ENCODE measurements around the gene PRDM16.

DNA sequence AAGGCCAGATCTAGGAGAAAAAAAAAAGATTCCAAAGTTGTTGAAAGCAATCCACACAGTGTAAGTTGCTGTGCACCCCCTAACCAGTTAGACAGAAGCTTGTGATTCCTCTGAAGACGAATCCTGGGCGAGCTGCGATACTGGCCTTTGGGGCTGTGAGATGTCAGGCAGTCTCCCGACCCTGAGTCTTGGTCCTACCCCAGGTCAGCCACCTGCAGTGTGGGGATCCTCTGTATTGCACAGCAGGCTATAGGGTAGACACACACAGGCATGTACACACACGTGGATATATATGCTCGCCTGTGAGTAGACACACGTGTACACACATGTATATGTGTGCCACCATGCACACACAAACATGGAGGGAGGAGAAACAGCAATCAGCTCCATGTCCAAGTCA, 34.8 kb upstream of the PRDM16 start:
- no peak for TF ChIP-seq POLR2A (IDR thresholded peaks at IDR 0.05; ENCODE audit: low read length)
- TF ChIP-seq GATA1 (IDR thresholded peaks at IDR 0.05; ENCODE audit: low read depth, low read length): no peak

Measured in erythroblast (primary cell).